Left cardiac atrium (tissue), 4 donors: Measurements from ENCODE around the gene SPCS2. TPM values are rescaled to one million over a fixed set of nuclear protein-coding genes. Genes with fewer than 3 reads are reported as not detected.
"Not testable (repeated sequence)": the region's sequence is repeated elsewhere in the genome, so short reads cannot be mapped to it uniquely, and the experiment has no call there.

Experiments
- ATAC-seq, 2 donors: fragments of 200-7000 bp; cut with Tn5 transposase; one replicate each; pipeline ENCODE4 v1.9.1; 2020; ENCODE audit warnings: mild to moderate bottlenecking in 2 of 2, moderate library complexity in 2 of 2
- DNase-seq: peaks from one replicate; pipeline ENCODE4 v3.0.0-alpha.2; 2020
- intact Hi-C, 2 donors: fragments of 100-400 bp; cut with DNase I; formaldehyde crosslinking; loops; one replicate each; pipeline versions ENCODE4 v1.14.1 to v1.15.1; 2022 to 2023
- total RNA-seq, 2 donors: library from RNA; stranded (reverse); fragmentation: NEBNext Ultra II Directional; extraction: Animal tissue kit (Norgen Biotek cat#: 25700); gene quantifications; one replicate each; pipeline ENCODE4 v1.2.1, GENCODE V29; 2021
- donor health status: DM: no; HTN: yes; CAD: no.
- donor health status: DM: no; HTN: yes; CAD: no; lungs with severe emphysema.
- donor health status: DM: yes; HTN: yes; CAD: no.
- donor health status: Dilated cardiomyopathy.

The SPCS2 gene
- total RNA-seq, 2 donors from 2014 or later = 124 to 141 TPM

GRCh38 chr11:74942073-74942759 lies 6.8 kb upstream of the SPCS2 start:
- intact Hi-C loops = no loop called here
- DNase-seq = no peak
- peak in 1 of 2 donors; percentile 47 for ATAC-seq

DNA sequence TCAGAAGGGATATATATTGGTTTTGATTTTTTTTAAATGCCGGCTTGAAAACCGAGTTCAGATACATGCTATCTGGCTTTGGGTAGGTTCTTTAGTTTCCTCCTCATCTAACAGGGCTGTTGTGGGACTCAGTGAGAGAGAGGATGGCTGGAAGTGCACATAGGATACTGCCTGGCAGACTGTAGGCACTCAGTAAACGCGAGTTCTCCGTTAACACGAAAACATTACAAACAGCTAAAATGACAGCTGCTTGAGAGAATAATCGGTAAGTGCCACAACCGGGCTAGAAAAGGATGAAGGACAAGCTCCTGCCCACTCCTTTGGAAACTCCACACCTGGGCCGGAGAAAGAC lies 544 bp upstream of the SPCS2 start:
- no peak for DNase-seq
- intact Hi-C loops = no loop called here
- ATAC-seq = peak; percentile 13 to 47

- ATAC-seq = peak in 1 of 2 donors; percentile 37
- DNase-seq = no peak
- intact Hi-C loops = no loop called here
These were observed 679 bp downstream of the SPCS2 start for GRCh38 chr11:74949753-74950137.

- DNase-seq = no peak
- intact Hi-C loops = no loop called here
- ATAC-seq = no peak
These were observed 1.4 kb downstream of the SPCS2 start for GRCh38 chr11:74950374-74950969.

GRCh38 chr11:74951226-74951625 lies 2.2 kb downstream of the SPCS2 start:
- intact Hi-C loops = no loop called here
- DNase-seq = no peak

GRCh38 chr11:74952752-74953151 lies 3.7 kb downstream of the SPCS2 start:
- no peak for ATAC-seq
- intact Hi-C loops = no loop called here
- DNase-seq = no peak

More at GRCh38 chr11:74951226-74951625, 2.2 kb downstream of the SPCS2 start:
- no peak for ATAC-seq

- intact Hi-C loops = no loop called here
- ATAC-seq (no peak), DNase-seq (no peak)
These were observed 4.4 kb downstream of the SPCS2 start for GRCh38 chr11:74953451-74953850.

GRCh38 chr11:74954199-74954598 lies 5.1 kb downstream of the SPCS2 start:
- no peak for ATAC-seq
- no peak for DNase-seq
- intact Hi-C loops = no loop called here

GRCh38 chr11:74956397-74957015 lies 7.4 kb downstream of the SPCS2 start:
- peak in 1 of 2 donors; percentile 49 for ATAC-seq
- intact Hi-C loops = no loop called here
- DNase-seq = no peak

DNA sequence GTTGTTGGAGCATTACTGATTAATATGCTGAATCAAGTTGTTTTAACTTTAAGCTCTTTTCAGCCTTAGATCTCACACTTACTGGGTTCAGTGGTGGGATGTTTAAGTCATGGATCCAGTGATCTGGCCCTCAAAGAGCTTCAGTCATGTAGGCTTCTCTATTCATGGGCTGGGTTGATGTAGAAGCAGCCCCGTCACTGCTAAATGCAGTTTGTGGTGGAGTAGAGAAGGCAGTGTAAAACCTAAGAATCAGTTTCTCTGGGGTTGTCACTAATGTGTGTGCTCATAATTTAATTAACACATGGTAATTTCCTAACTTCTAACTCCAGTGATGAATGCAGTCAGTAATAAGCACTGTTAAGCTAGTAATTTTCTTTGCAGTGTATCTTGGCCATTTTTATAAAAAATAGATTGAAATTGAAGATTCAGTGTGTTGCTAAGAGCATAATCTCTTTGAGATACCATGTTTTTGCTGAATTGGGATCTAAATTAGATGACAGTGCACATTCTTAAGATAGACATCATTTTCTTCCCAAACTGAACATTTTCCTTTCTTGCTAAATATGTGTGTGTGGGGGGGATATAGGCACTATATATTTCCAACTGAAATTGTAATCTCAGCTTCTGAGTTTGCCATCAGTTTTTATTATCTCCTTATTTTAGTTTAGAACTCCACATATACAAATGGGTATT lies 9.0 kb downstream of the SPCS2 start:
- no peak for ATAC-seq
- no peak for DNase-seq
- intact Hi-C loops = no loop called here

GRCh38 chr11:74960128-74960527 lies 11.1 kb downstream of the SPCS2 start:
- DNase-seq, ATAC-seq, intact Hi-C loops: not testable (repeated sequence)

GRCh38 chr11:74966651-74967050 lies 17.6 kb downstream of the SPCS2 start:
- intact Hi-C loops = no loop called here
- ATAC-seq (no peak), DNase-seq (no peak)

DNA sequence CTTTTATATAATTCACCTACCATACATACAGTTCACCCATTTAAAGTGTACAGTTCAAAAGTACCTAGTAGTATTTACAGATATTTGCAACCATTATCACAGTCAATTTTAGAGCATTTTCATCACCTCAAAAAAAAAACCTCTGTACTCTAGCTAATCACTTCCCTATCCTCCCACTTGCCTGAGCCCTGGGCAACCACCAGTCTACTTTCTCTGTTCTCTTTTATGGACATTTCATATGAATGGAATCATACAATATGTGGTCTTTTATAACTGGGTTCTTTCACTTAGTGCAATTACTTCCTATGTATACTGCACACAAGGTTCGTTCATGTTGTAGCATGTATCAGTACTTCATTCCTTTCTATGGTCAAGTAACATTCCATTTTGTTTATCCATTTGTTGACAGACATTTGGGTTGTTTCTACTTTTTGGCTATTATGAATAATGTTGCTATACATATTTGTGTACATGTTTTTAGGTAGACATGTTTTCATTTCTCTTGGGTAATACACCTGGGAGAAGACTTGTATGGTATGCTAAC lies 21.9 kb downstream of the SPCS2 start:
- DNase-seq (no peak), ATAC-seq (no peak)
- intact Hi-C loops = no loop called here

GRCh38 chr11:74971424-74971823 lies 22.4 kb downstream of the SPCS2 start:
- ATAC-seq (no peak), DNase-seq (no peak)
- intact Hi-C loops = no loop called here

GRCh38 chr11:74978041-74978440 lies 29.0 kb downstream of the SPCS2 start:
- ATAC-seq = peak; percentile 51 to 61
- DNase-seq = no peak
- intact Hi-C loops = no loop called here

DNA sequence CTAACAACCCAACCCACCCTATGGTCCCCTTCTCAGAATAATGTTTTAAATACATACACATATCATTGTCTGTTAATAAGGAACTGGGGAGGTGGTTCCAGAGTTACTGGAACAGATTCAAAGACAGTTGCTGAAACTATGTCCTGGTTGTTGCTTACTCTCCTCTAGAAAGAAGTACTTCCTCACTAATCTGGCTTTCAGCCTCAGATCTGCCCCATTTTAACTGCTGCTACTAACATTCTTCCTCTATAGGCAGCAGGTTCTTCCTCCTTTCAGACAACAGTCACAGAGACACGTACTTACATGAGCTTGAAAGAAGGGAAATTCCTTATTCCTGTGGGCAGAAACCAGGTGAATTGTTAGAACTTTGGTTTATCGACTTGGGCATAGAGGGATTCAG lies 31.6 kb downstream of the SPCS2 start:
- ATAC-seq (no peak), DNase-seq (no peak)
- intact Hi-C loops = no loop called here

- DNase-seq (no peak), ATAC-seq (no peak)
- intact Hi-C loops = no loop called here
These were observed 32.8 kb downstream of the SPCS2 start for GRCh38 chr11:74981888-74982287.

- ATAC-seq (no peak), DNase-seq (no peak)
- intact Hi-C loops = no loop called here
These were observed 35.0 kb downstream of the SPCS2 start for GRCh38 chr11:74984070-74984469.

- intact Hi-C loops = no loop called here
- ATAC-seq = no peak
- DNase-seq = no peak
These were observed 35.7 kb downstream of the SPCS2 start for GRCh38 chr11:74984730-74985129.
